Fibroblast of lung (primary cell): ENCODE data around the gene HBM.

Source experiments
- CTCF ChIP-seq, 2 donors: IDR thresholded peaks in 1 of 2; conservative IDR thresholded peaks in 1 of 2; 1 replicate in 1 of 2; 2 replicates in 1 of 2; pipeline ENCODE4 v1.5.1; 2011 to 2012; ENCODE audit warnings: low read length in 2 of 2, control low read depth in 1 of 2, inconsistent platforms in 1 of 2, low read depth in 1 of 2, mild to moderate bottlenecking in 1 of 2
- EZH2 ChIP-seq: IDR thresholded peaks from 2 replicates; pipeline ENCODE4 v1.5.1; 2012; ENCODE audit warnings: low read length, control low read depth, mild to moderate bottlenecking; ENCODE audit errors: missing control alignments

GRCh38 chr16:189604-190186 lies 23.9 kb downstream of the HBM start:
- TF ChIP-seq CTCF (conservative IDR thresholded peaks at IDR 0.05 in 1 of 2, IDR thresholded peaks at IDR 0.05 in 1 of 2; ENCODE audit: low read depth in 1 of 2, low read length in 2 of 2), result no peak
- TF ChIP-seq EZH2, result no peak
